Endothelial cell of umbilical vein (primary cell): Measurements from ENCODE around the gene ZNF414. TPM values are rescaled to one million over a fixed set of nuclear protein-coding genes. Genes with fewer than 3 reads are reported as not detected.
A peak's percentile ranks its signal among the peaks of the same experiment; 100 is the strongest.

Experiments used
- BruUV-seq: library from RNA; stranded (reverse); fragments of 400-500 nt; replicated peaks from 2 replicates; lab custom pipeline; 2021; lab: Mats Ljungman, UMichigan
- CTCF ChIA-PET: fragments of 300-600, 350-600 bp; sonication (Branson Sonifier 250); formaldehyde crosslinking; loops from one replicate; lab custom pipeline; 2021; ENCODE audit warnings: antibody characterized with exemption, inconsistent platforms; lab: Charles Lee
- POLR2A ChIA-PET: fragments of 300-600, 350-600 bp; sonication (Branson Sonifier 250); formaldehyde crosslinking; loops from one replicate; lab custom pipeline; 2021; ENCODE audit warnings: antibody characterized with exemption, inconsistent platforms; lab: Charles Lee
- DNase-seq: peaks from one replicate; pipeline ENCODE4 v3.0.0-alpha.2; 2011; ENCODE audit warnings: low read depth, low spot score
- FAIRE-seq: peaks from 2 replicates; lab custom pipeline; 2011; peaks lifted over from hg19 to GRCh38; lab: Jason Lieb, UNC
- H2AFZ ChIP-seq: 2 replicates; pipeline ENCODE4 v1.6.0; 2012; ENCODE audit warnings: low read depth, low read length, control low read depth, inconsistent platforms
- H3K27ac ChIP-seq: 2 replicates; pipeline ENCODE4 v1.5.1; 2011; ENCODE audit warnings: low read depth, mild to moderate bottlenecking, control low read depth, low read length, moderate library complexity; ENCODE audit not compliant: insufficient read depth
- H3K27me3 ChIP-seq, 2 experiments: 2 replicates each; pipeline versions ENCODE4 v1.6.0 to v1.6.1; 2011; ENCODE audit warnings: low read length in 2 of 2, mixed read lengths in 1 of 2; ENCODE audit not compliant: control insufficient read depth in 2 of 2, insufficient read depth in 2 of 2
- H3K36me3 ChIP-seq, 2 experiments: 2 replicates in 1 of 2; 3 replicates in 1 of 2; pipeline ENCODE4 v1.5.1; 2011; ENCODE audit warnings: low read length in 2 of 2, mild to moderate bottlenecking in 1 of 2, moderate library complexity in 1 of 2; ENCODE audit not compliant: control insufficient read depth in 2 of 2, insufficient read depth in 2 of 2; ENCODE audit errors: extremely low read depth in 1 of 2
- H3K4me1 ChIP-seq: 3 replicates; pipeline ENCODE4 v1.5.1; 2011; ENCODE audit warnings: mild to moderate bottlenecking, low read length; ENCODE audit not compliant: control insufficient read depth, insufficient read depth; ENCODE audit errors: extremely low read depth
- H3K4me2 ChIP-seq: 2 replicates; pipeline ENCODE4 v1.6.1; 2011; ENCODE audit warnings: low read length, control low read depth, mixed read lengths; ENCODE audit not compliant: insufficient read depth
- H3K4me3 ChIP-seq, 3 experiments: fragments of 200-600 bp in 1 of 3; sonication (generic), shearing (Covaris generic) in 1 of 3; replicated peaks in 1 of 3; 2 replicates each; pipeline ENCODE4 v1.5.1; 2011 to 2016; ENCODE audit warnings: control low read depth in 3 of 3, low read length in 3 of 3, mild to moderate bottlenecking in 2 of 3, inconsistent platforms in 1 of 3, low read depth in 1 of 3, moderate library complexity in 1 of 3; ENCODE audit not compliant: insufficient read depth in 1 of 3
- H3K79me2 ChIP-seq: 2 replicates; pipeline ENCODE4 v1.6.0; 2012; ENCODE audit warnings: low read length, inconsistent platforms; ENCODE audit not compliant: control insufficient read depth, insufficient read depth
- H3K9ac ChIP-seq: replicated peaks from 2 replicates; pipeline ENCODE3; 2011; ENCODE audit warnings: low read length, control low read depth; ENCODE audit not compliant: insufficient read depth; ENCODE audit errors: extremely low read depth
- H3K9me1 ChIP-seq: replicated peaks from 3 replicates; pipeline ENCODE4 v1.6.0; 2011; ENCODE audit warnings: mild to moderate bottlenecking, low read length; ENCODE audit not compliant: control insufficient read depth, insufficient read depth; ENCODE audit errors: extremely low read depth
- H3K9me3 ChIP-seq: replicated peaks from 2 replicates; pipeline ENCODE4 v1.5.1; 2012; ENCODE audit warnings: low read length, inconsistent platforms; ENCODE audit not compliant: control insufficient read depth, insufficient read depth
- H4K20me1 ChIP-seq: replicated peaks from 2 replicates; pipeline ENCODE3; 2011; ENCODE audit warnings: mild to moderate bottlenecking, low read length; ENCODE audit not compliant: control insufficient read depth, insufficient read depth; ENCODE audit errors: extremely low read depth
- CTCF ChIP-seq, 2 donors: IDR thresholded peaks; 1 replicate in 1 of 2; 2 replicates in 1 of 2; pipeline ENCODE4 v1.5.1; 2011; ENCODE audit warnings: low read length in 2 of 2, mild to moderate bottlenecking in 2 of 2, moderate library complexity in 2 of 2, control low read depth in 1 of 2, inconsistent platforms in 1 of 2, low read depth in 1 of 2; ENCODE audit not compliant: insufficient read depth in 1 of 2; ENCODE audit errors: extremely low read depth in 1 of 2
- EZH2 ChIP-seq: IDR thresholded peaks from 2 replicates; pipeline ENCODE4 v1.6.1; 2012; ENCODE audit warnings: borderline replicate concordance, low read depth, mild to moderate bottlenecking, moderate library complexity, low read length, inconsistent platforms; ENCODE audit not compliant: severe bottlenecking
- FOS ChIP-seq: IDR thresholded peaks from 2 replicates; pipeline ENCODE4 v1.6.1; 2011; ENCODE audit warnings: mild to moderate bottlenecking, low read length, moderate library complexity, borderline replicate concordance; ENCODE audit not compliant: insufficient read depth
- GATA2 ChIP-seq: IDR thresholded peaks from 2 replicates; pipeline ENCODE4 v1.7.0; 2011; ENCODE audit warnings: low read depth, mild to moderate bottlenecking, moderate library complexity, mixed read lengths, low read length; ENCODE audit not compliant: insufficient read length, insufficient read depth
- JUN ChIP-seq: IDR thresholded peaks from 2 replicates; pipeline ENCODE4 v1.6.1; 2011; ENCODE audit warnings: borderline replicate concordance, low read depth; ENCODE audit not compliant: insufficient read length, insufficient read depth
- MAX ChIP-seq: IDR thresholded peaks from 2 replicates; pipeline ENCODE4 v1.6.1; 2011; ENCODE audit not compliant: insufficient read depth, insufficient read length
- MYC ChIP-seq: IDR thresholded peaks from one replicate; pipeline ENCODE4 v1.6.1; 2011; ENCODE audit warnings: mild to moderate bottlenecking, low read depth, low read length
- POLR2A ChIP-seq: IDR thresholded peaks from 2 replicates; pipeline ENCODE4 v1.6.1; 2012; ENCODE audit warnings: low read depth, mild to moderate bottlenecking, control low read depth, low read length
- POLR2AphosphoS5 ChIP-seq: IDR thresholded peaks from 2 replicates; pipeline ENCODE4 v1.6.1; 2012; ENCODE audit warnings: low read depth, mild to moderate bottlenecking, control low read depth, low read length, moderate library complexity; ENCODE audit not compliant: insufficient read depth
- dilution Hi-C: fragments of 300-500 bp; cut with MboI; formaldehyde crosslinking; loops from one replicate; pipeline ENCODE4 v1.15.0; 2019; ENCODE audit warnings: low sequenced_read_pairs; ENCODE audit not compliant: extremely low pct_ligation_motif_present
- intact Hi-C: fragments of 100-400 bp; cut with micrococcal nuclease; formaldehyde crosslinking; loops from one replicate; pipeline ENCODE4 v1.10.0; 2022
- polyA plus RNA-seq, 4 experiments: library from polyadenylated mRNA; depleted of rRNA in 3 of 4; stranded (reverse) in 3 of 4; unstranded in 1 of 4; fragments of >200 nt; gene quantifications; 2 replicates each; pipeline versions ENCODE4 v1.2.1 to v1.2.3, GENCODE V29; 2011 to 2012; ENCODE audit warnings: missing spikeins in 1 of 4
- total RNA-seq: library from RNA; stranded (reverse); gene quantifications from 2 replicates; pipeline ENCODE4 v1.2.3, GENCODE V29; 2021

ZNF414 gene
- total and polyA plus RNA-seq, 2 donors (not counting 3 experiments of a cell fraction or from before 2014, with no cell fraction given): 11.6 to 20.6 TPM

GRCh38 chr19:8513036-8513686 is 806 bp downstream of the ZNF414 start:
- no peak for FAIRE-seq
- dilution Hi-C loops (no loop called here), intact Hi-C loops (loop anchor here (1.0 kb wide), 1 partner anchor 12 kb away; no protein-coding TSS in a partner anchor)

More at GRCh38 chr19:8513036-8513686, 806 bp downstream of the ZNF414 start:
- ChIA-PET POLR2A (interaction anchor here (0.6 to 1.8 kb wide), 6 partner anchors 13 to 123 kb away, joined by 3 to 16 read pairs (median 8); partner anchors contain the start of genes MARCHF2 and RAB11B), CTCF (interaction anchor here (1.1 to 2.3 kb wide), 6 partner anchors 12 to 159 kb away, joined by 4 to 21 read pairs (median 6); partner anchors contain the start of gene MARCHF2)
- Histone ChIP-seq H2AFZ (peak overlapping the region; percentile 94), H4K20me1 (no peaks in the 10 kb centered on the region), H3K27ac (peak overlapping the region; percentile 96), H3K9me3 (no peaks in the 10 kb centered on the region), H3K4me1 (peaks cover 11% of the 10 kb centered on the region), H3K27me3 (peaks cover 0 to 4% of the 10 kb centered on the region in 2 experiments), H3K9ac (peak overlapping the region; percentile 96), H3K79me2 (no peaks in the 10 kb centered on the region), H3K4me2 (peak overlapping the region; percentile 82), H3K36me3 (no peaks in the 10 kb centered on the region), H3K4me3 (peak overlapping the region; percentile 47 to 95 (median 62)), H3K9me1 (no peaks in the 10 kb centered on the region)
- no peak for DNase-seq
- no TSS peak for BruUV-seq
- no peak for TF ChIP-seq CTCF (IDR thresholded peaks at IDR 0.05; ENCODE audit: extremely low read depth in 1 of 2, insufficient read depth in 1 of 2, low read depth in 1 of 2, low read length in 2 of 2)
- TF ChIP-seq POLR2AphosphoS5: no peak
- no peak for TF ChIP-seq GATA2
- TF ChIP-seq EZH2: no peak
- TF ChIP-seq JUN: no peak
- TF ChIP-seq POLR2A: no peak
- no peak for TF ChIP-seq FOS
- TF ChIP-seq MAX: no peak
- TF ChIP-seq MYC: no peak
